Activated CD4-positive, alpha-beta T cell treated with anti-CD3 and anti-CD28 coated beads, Interleukin-2, amount 50 U/mL, for 16 hours (primary cell): ENCODE results near the gene ALKBH3.

Source experiments
- DNase-seq: peaks from one replicate; pipeline ENCODE4 v3.0.0-alpha.2; 2020

Gene ALKBH3

GRCh38 chr11:43880640-43881159 is at the start of gene ALKBH3:
TSS of gene ALKBH3 (plus strand) at chr11:43880831. CDS start at chr11:43882653, 1,822 bp downstream.
- peak; percentile 94 for DNase-seq

DNA sequence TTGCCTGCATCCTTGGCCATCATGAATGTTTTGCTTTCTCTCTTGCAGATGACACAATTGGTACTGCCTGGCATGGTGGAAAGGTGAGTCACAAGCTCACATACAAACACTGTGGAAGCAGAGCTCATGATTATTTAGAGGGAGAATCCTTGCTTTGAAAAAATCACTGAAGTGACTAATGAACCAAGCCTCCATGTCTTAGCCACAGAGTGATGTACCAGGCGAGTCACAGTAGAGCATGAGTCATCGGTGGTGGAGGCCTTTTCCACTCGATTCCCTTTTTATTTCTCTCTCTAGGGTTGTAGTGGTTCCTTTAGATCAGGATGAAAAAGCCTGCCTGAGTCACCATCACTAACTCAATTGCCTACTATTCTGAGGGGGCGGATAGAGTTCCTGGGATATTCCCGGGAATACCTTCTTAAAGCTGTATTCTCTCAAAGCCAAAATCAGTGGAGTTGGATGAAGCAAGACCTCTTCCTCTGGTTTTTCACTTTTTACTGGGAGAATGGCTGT is 49.6 kb upstream of the ALKBH3 start:
- DNase-seq = peak; percentile 74

GRCh38 chr11:43832536-43832935 is 48.1 kb upstream of the ALKBH3 start:
- no peak for DNase-seq

DNA sequence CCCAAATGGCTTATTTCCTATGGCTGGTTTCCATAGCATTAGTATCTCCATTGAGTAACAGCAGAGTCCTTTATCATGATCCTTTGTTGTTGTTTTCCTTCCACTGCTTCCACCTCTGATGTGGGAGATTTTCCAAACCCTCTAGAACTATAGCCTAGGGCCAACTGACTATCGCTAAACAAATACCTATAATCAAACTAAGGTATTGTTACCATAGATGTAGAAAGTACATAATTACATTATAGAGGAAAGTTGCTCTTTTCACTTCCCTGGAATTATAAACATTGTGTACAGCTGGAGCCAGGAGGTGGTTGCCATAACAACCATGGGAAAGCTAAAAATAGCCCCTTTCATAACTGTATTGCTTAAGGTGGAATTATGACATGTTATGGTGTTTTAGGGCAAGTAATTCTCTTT is 47.0 kb upstream of the ALKBH3 start:
- DNase-seq = no peak

DNA sequence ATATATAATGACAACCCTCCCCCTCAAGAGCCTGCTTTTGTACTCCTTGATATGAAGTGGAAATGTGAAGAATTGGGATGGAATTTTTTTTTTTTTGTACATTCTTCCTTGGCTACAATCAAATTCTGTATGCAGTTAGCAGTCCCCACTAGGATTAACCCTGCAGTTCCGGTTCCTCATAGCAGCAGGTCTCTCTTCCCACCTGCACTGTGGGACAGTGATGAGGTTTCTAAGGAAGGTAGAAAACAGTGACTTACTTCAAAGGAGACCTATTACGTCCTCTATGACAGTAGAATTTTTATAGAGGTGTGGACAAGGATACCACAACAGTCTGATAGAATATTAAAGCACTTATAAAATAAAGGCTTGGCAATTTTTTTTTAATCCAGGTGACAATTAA is 46.3 kb upstream of the ALKBH3 start:
- DNase-seq = no peak

- DNase-seq = no peak
Observed at GRCh38 chr11:43835104-43835503, 45.5 kb upstream of the ALKBH3 start.

- DNase-seq = peak; percentile 5
Observed at GRCh38 chr11:43837879-43838278, 42.8 kb upstream of the ALKBH3 start.

DNA sequence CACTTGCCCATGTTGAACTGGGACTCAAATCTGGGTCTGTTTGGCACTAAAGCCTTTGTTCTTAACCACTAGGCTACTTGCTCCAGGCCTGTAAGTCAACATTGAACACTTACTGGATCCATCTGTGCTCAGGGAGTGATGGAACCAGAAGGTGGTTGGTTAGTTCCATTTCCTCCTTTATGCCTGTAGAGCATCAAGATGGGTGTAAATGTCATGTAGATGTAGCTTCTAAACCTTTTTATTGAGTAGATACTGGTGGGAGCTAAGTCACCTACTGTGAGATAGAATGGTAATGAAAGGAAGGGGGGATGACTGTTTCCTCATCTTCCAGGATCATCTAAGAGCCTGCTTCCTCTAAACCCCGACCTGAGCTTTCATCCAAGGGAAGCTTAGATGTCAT is 38.6 kb upstream of the ALKBH3 start:
- no peak for DNase-seq

DNA sequence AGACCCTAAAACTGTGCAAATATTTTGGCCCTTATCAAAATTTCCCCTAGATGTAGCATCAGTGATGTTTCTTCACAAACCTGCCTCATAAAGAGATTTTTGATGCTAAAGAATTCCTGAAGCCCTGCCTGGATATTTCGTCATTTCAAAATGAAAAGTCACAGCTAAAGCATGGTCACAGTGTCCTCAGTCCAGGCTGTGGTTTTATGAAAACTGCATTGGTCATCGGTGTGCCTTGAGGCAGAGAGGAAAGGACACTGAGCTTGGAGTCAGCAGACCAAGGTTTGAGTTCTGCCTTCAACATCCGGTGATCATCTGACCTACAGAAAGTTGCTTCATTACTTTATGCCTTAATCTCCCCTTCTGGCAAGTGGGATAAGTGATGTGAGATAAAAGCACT is 34.8 kb upstream of the ALKBH3 start:
- no peak for DNase-seq

DNA sequence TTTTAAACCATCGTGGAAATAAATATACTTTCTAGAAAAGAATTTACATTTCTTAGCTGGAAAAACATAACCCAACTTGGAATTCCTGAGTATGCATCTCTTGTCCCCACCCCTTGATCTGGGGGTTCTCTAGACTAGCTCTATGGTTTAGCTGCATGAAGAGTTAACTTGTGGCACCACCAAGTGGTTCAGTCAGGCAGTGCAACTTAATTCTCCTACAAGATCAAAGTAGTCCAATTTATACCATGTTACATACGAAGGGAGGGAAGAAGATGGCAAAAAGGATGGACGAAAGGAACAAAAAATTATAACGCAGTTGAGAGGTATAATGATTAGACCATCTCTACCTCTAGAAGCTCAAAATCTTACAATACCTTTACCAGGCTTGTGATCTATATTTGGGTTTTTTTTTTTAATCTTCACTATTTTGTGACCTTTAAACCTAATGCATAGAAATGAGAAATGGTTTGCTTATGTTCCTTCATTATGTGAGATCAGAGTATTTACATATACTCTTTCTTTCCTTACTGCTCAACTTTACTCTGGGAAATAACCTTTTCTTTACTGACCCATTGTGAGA is 28.5 kb upstream of the ALKBH3 start:
- peak; percentile 65 for DNase-seq

GRCh38 chr11:43853781-43854180 is 26.9 kb upstream of the ALKBH3 start:
- DNase-seq = no peak

DNA sequence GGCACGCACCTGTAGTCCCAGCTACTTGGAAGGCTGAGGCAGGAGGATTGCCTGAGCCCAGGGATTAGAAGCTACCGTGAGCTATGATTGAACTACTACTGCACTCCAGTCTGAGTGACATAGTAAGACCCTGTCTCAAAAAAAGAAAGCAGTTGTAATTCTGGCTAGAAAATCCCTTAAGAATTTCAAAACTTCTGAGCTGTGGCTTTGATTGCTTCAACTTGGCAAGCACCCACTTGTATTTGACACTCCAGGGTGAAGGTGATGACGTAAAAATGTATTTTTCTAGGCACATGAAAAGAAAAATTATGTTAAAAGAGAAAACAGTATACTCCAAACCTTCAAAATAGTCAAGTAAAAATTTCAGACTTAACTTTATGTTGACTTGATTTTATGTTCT is 23.6 kb upstream of the ALKBH3 start:
- DNase-seq = no peak

DNA sequence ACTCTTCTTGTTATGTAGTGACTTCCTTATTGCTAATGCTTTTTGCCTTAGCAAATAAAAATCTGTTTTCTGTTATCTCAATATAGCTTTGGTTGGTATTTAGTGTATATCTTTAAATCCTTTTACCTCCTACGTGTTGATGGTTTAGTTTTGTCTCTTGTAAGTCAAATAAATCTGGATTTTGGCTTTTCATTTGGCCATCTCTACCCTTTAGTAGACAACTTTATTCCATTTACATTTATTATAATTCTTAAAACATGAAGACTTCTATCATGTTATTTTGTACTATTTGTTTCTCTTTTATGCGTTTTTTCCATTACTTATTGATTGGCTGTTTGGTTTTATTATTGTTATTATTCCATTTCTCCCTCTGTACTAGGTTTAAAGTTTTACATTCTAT is 19.5 kb upstream of the ALKBH3 start:
- DNase-seq = no peak

- DNase-seq = no peak
Observed at GRCh38 chr11:43866520-43866919, 14.1 kb upstream of the ALKBH3 start.

DNA sequence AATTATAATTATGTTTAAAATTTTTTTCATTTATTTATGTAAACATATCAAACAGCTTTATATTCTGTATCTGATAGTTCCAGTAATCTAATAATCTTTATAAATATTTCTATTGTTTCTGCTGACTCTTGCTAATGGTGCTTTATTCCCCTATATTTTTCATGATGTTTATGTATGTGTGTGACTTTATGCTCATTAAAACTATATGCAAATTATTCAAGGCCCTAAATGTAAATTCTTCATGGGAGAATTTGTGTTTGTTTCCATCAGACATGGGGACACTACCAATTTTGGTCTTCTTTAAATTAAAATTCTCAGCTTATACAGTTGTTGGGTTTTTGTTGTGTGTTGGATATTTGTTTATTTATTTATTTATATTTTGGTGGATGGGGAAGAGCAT is 13.7 kb upstream of the ALKBH3 start:
- DNase-seq = no peak

GRCh38 chr11:43868852-43869567 is 11.6 kb upstream of the ALKBH3 start:
- DNase-seq = peak; percentile 92

GRCh38 chr11:43871051-43871450 is 9.6 kb upstream of the ALKBH3 start:
- no peak for DNase-seq

- no peak for DNase-seq
Observed at GRCh38 chr11:43872995-43873394, 7.6 kb upstream of the ALKBH3 start.

DNA sequence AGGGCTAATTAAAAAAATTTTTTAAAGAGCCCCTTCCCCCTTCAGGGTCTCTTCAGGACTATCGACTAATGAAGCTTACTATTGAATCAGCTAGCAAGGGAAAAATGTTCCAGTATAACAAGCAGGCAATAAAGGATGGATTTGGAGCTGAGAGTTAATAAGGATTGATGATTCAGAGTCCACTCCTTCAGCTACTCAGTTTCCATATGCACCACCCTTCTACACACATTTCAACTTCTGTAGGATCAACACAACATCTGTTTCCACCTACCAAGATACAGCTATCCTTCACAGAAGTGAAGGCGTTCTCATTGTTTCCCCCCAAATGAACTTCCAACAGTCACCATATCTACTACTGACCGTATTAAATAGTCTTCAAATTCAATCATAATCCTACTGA is 6.6 kb upstream of the ALKBH3 start:
- no peak for DNase-seq

DNA sequence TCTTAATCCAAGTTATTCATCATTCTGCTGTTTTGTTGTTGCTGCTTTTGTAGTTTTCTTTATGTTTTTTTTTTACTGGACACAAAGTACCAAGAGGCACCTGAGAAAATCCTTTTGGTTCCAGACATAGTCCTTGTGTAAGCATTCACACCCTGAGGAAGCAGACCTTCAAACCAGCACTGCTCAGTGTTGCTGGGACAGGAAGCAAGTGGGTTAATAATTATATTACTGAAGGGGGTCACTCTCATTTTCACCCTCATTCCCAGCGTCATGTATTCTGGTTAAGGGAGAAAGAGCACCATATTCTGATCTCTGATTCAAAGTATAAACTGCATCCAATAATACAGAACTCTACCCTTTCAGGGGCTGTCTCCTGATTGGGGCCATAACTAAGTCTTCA is 5.9 kb upstream of the ALKBH3 start:
- DNase-seq = no peak

- DNase-seq = no peak
Observed at GRCh38 chr11:43879789-43880639, 617 bp upstream of the ALKBH3 start.

- DNase-seq = no peak
Observed at GRCh38 chr11:43892851-43893250, 12.2 kb downstream of the ALKBH3 start.

- no peak for DNase-seq
Observed at GRCh38 chr11:43894546-43894945, 13.9 kb downstream of the ALKBH3 start.

GRCh38 chr11:43895601-43896000 is 15.0 kb downstream of the ALKBH3 start:
- DNase-seq = no peak
